Measurements from ENCODE around the gene PCSK7. TPM values are rescaled to one million over a fixed set of nuclear protein-coding genes. Genes with fewer than 3 reads are reported as not detected.
"Not testable (repeated sequence)": the region's sequence is repeated elsewhere in the genome, so short reads cannot be mapped to it uniquely, and the experiment has no call there.

Gene PCSK7
- total RNA-seq, 2 donors from 2014 or later: 38.5 to 45.7 TPM

DNA sequence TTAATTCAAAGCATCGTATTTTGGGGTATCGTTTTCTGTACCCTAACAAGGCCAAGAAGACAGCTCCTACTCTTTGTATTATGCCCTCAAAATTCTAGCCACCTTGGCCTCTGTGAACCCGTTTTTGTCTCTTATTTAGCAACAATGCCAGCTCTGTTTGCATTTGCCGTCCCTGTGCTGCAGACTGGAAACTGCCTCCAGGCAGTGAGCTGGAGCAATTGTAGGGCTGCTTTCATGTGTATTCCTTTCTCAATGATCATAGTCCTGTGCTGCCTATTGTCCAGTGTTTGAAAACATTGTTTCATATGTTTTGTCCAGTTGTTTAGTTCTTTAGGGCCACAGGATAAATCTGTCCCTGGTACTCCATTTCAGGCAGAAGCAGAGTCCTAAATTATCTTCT is 39.3 kb upstream of the PCSK7 start:
- no peak overlapping the region for H3K4me3 ChIP-seq
- no peaks in the 10 kb centered on the region for H3K9me3 ChIP-seq
- DNase-seq (ENCODE audit: low spot score): no peak
- TF ChIP-seq, protein P1, sequence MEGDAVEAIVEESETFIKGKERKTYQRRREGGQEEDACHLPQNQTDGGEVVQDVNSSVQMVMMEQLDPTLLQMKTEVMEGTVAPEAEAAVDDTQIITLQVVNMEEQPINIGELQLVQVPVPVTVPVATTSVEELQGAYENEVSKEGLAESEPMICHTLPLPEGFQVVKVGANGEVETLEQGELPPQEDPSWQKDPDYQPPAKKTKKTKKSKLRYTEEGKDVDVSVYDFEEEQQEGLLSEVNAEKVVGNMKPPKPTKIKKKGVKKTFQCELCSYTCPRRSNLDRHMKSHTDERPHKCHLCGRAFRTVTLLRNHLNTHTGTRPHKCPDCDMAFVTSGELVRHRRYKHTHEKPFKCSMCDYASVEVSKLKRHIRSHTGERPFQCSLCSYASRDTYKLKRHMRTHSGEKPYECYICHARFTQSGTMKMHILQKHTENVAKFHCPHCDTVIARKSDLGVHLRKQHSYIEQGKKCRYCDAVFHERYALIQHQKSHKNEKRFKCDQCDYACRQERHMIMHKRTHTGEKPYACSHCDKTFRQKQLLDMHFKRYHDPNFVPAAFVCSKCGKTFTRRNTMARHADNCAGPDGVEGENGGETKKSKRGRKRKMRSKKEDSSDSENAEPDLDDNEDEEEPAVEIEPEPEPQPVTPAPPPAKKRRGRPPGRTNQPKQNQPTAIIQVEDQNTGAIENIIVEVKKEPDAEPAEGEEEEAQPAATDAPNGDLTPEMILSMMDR (IDR thresholded peaks at IDR 0.05): no peak
- TF ChIP-seq POLR2AphosphoS5 (IDR thresholded peaks at IDR 0.05) (no peak), POLR2A (IDR thresholded peaks at IDR 0.05) (no peak)
- H3K27ac ChIP-seq: no peak overlapping the region
- intact Hi-C loops (cut with DNase I): no loop called here
- 88% methylated on average over 4 of the region's 4 CpGs for WGBS
- no peaks in the 10 kb centered on the region for H3K4me1 ChIP-seq (replicated peaks)
- H3K36me3 ChIP-seq: no peaks in the 10 kb centered on the region
- no peaks in the 10 kb centered on the region for H3K27me3 ChIP-seq (replicated peaks; ENCODE audit: insufficient read depth)

DNA sequence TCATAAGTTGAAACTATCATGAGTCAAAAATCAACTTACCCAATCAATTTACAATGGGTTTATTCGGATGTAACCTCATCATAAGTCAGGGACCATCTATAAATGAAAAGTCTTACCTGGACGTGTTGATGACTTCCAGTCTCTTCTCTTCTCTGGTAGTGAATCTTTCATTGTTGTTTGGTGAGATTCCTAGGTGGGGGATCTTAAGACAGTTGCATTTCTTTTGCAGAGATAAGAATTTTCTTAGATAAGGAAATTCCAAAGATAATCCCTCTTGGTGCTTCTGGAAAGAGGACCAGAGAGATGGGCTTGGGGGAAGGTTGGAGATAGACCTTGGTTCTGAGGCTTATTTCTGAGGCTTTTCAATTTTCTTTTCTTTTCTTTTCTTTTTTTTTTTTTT is 38.0 kb upstream of the PCSK7 start:
- no peaks in the 10 kb centered on the region for H3K36me3 ChIP-seq
- no peak overlapping the region for H3K27ac ChIP-seq
- no peak overlapping the region for H3K4me3 ChIP-seq
- TF ChIP-seq, protein P1 (IDR thresholded peaks at IDR 0.05): no peak
- TF ChIP-seq POLR2AphosphoS5 (IDR thresholded peaks at IDR 0.05) (no peak), POLR2A (IDR thresholded peaks at IDR 0.05) (no peak)
- H3K4me1 ChIP-seq (replicated peaks): no peaks in the 10 kb centered on the region
- H3K27me3 ChIP-seq (replicated peaks; ENCODE audit: insufficient read depth): no peaks in the 10 kb centered on the region
- no peaks in the 10 kb centered on the region for H3K9me3 ChIP-seq
- whole genome bisulfite sequencing: 91% methylated on average over 2 of the region's 2 CpGs
- DNase-seq (ENCODE audit: low spot score): no peak
- intact Hi-C loops (cut with DNase I): no loop called here

DNA sequence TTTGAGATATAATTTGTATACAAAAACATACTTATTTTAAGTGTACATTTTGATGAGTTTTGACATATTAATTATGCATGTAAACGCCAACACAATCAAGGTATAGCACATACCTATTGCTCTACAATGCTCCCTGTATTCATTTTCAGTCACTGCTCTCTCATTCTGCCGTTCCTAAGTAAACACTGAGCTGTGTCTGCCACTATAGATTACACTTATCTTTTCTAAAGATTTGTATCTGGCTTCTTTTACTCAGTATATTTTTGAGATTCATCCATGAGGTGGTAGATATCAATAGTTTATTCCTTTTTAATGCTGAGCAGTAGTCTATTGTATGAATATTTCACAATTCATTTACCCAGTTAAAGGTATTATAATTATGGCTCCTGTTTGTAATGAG is 33.9 kb upstream of the PCSK7 start:
- Histone ChIP-seq H3K4me3 (no peak overlapping the region), H3K4me1 (replicated peaks) (no peaks in the 10 kb centered on the region), H3K27me3 (replicated peaks; ENCODE audit: insufficient read depth) (no peaks in the 10 kb centered on the region), H3K9me3 (no peaks in the 10 kb centered on the region), H3K36me3 (peaks cover 0 to 6% of the 10 kb centered on the region in 2 donors), H3K27ac (no peak overlapping the region)
- intact Hi-C loops (cut with DNase I): no loop called here
- WGBS: 81% methylated on average over 2 of the region's 2 CpGs
- no peak for DNase-seq (ENCODE audit: low spot score)
- TF ChIP-seq POLR2A (IDR thresholded peaks at IDR 0.05) (no peak), POLR2AphosphoS5 (IDR thresholded peaks at IDR 0.05) (no peak)
- TF ChIP-seq, protein P1 (IDR thresholded peaks at IDR 0.05): no peak

DNA sequence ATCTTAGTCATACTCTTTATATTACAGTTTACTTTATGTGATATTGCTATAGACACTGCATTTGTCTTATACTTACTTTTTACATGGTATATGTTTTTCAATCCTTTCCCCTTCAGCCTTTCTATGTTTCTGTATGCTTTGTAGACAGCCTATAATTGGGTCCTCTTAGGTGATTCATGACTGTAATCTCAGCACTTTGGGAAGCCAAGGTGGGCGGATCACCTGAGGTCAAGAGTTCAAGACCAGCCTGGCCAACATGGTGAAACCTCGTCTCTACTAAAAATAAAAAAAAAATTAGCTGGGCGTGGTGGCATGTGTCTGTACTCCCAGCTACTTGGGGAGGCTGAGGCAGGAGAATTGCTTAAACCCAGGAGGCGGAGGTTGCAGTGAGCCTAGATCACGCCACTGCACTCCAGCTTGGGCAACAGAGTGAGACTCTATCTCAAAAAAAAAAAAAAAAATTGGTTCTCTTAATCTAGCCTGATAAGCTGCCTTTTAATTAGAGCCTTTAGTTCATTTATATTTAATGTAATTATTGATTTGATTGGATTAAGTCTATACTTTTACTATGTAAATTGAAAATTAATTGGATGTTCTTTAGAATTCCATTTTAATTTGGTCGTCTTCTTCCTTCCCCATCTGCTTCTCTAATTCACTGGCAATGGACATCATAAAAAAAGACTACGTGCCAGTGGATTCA is 32.9 kb upstream of the PCSK7 start:
- H3K4me1 ChIP-seq (replicated peaks); H3K27me3 ChIP-seq (replicated peaks; ENCODE audit: insufficient read depth); intact Hi-C loops (cut with DNase I); H3K9me3 ChIP-seq; H3K4me3 ChIP-seq; DNase-seq (ENCODE audit: low spot score); H3K27ac ChIP-seq; H3K36me3 ChIP-seq: not testable (repeated sequence)
- WGBS: 94% methylated on average over 7 of the region's 7 CpGs

DNA sequence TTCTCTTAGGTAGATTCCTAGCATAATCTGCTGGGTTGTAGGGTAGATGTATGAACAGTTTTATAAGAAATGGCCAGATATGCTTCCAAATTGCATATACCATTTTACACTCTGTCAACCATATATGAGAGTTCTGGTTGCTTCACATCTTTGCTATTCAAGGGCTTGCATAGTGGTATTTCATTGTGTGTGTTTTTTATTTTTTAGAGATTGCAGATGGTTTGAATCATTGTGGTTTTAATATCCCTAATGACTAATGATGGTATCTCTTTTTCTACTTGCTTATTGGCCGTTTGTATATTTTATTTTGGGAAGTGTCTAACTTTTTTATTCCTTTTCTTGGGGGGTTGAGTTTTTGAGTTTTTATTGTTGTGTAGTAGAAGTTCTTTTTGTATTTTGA is 27.5 kb upstream of the PCSK7 start:
- intact Hi-C loops (cut with DNase I): no loop called here
- Histone ChIP-seq H3K4me3 (no peak overlapping the region), H3K9me3 (no peaks in the 10 kb centered on the region), H3K27me3 (replicated peaks; ENCODE audit: insufficient read depth) (no peaks in the 10 kb centered on the region), H3K36me3 (peaks cover 0 to 6% of the 10 kb centered on the region in 2 donors), H3K4me1 (replicated peaks) (no peaks in the 10 kb centered on the region), H3K27ac (no peak overlapping the region)
- no peak for DNase-seq (ENCODE audit: low spot score)
- WGBS: 40% methylated on average over 1 of the region's 1 CpG
- TF ChIP-seq POLR2AphosphoS5 (IDR thresholded peaks at IDR 0.05): no peak
- TF ChIP-seq, protein P1 (IDR thresholded peaks at IDR 0.05): no peak

All from prostate gland (tissue), 2 donors.